ENCODE results near the gene ASCL2.

The ASCL2 gene

GRCh38 chr11:2271327-2272227 lies 1.2 kb upstream of the ASCL2 start:
- no peak for DNase-seq

GRCh38 chr11:2271077-2271326 lies 614 bp upstream of the ASCL2 start:
- no peak for DNase-seq

GRCh38 chr11:2269601-2270321 lies 627 bp downstream of the ASCL2 start:
- no peak for DNase-seq

- DNase-seq: no peak
Observed at GRCh38 chr11:2268729-2269600, 1.4 kb downstream of the ASCL2 start.

GRCh38 chr11:2267851-2268728 lies 2.3 kb downstream of the ASCL2 start:
- DNase-seq: no peak

- DNase-seq: no peak
Observed at GRCh38 chr11:2267306-2267850, 3.0 kb downstream of the ASCL2 start.

- DNase-seq: no peak
Observed at GRCh38 chr11:2266586-2267305, 3.6 kb downstream of the ASCL2 start.

- DNase-seq: no peak
Observed at GRCh38 chr11:2265854-2266585, 4.4 kb downstream of the ASCL2 start.

GRCh38 chr11:2265396-2265795 lies 5.0 kb downstream of the ASCL2 start:
- no peak for DNase-seq

GRCh38 chr11:2264366-2265053 lies 5.9 kb downstream of the ASCL2 start:
- DNase-seq: no peak

GRCh38 chr11:2263724-2264360 lies 6.5 kb downstream of the ASCL2 start:
- no peak for DNase-seq

- DNase-seq: no peak
Observed at GRCh38 chr11:2263071-2263565, 7.3 kb downstream of the ASCL2 start.

- no peak for DNase-seq
Observed at GRCh38 chr11:2262301-2263070, 7.9 kb downstream of the ASCL2 start.

- no peak for DNase-seq
Observed at GRCh38 chr11:2261436-2262230, 8.8 kb downstream of the ASCL2 start.

- no peak for DNase-seq
Observed at GRCh38 chr11:2260491-2261364, 9.7 kb downstream of the ASCL2 start.

- DNase-seq: no peak
Observed at GRCh38 chr11:2259897-2260451, 10.4 kb downstream of the ASCL2 start.

Data from NCI-H1436 treated with DMSO at 0.1 percent for 48 hours (cell line).